GM19324 (cell line): ENCODE results near the gene TSC22D4.

Source experiments
- ATAC-seq: cut with Tn5 transposase; IDR thresholded peaks from one replicate; pipeline ENCODE4 v1.9.1; 2021; ENCODE audit warnings: mild to moderate bottlenecking, moderate library complexity; ENCODE audit not compliant: unreplicated experiment, low FRiP score

The TSC22D4 gene

GRCh38 chr7:100430493-100431285, 48.3 kb downstream of the TSC22D4 start:
- no peak for ATAC-seq

- ATAC-seq, result peak; percentile 43
These were observed 49.1 kb downstream of the TSC22D4 start, which contains the start of gene MEPCE for GRCh38 chr7:100429637-100430492. Gene MEPCE (plus strand): TSS chr7:100429831. CDS start chr7:100430019, 188 bp downstream.

GRCh38 chr7:100428967-100429636, 49.9 kb downstream of the TSC22D4 start:
- ATAC-seq, result peak; percentile 64

- peak; percentile 50 for ATAC-seq
These were observed 50.6 kb downstream of the TSC22D4 start, which contains the start of gene ZCWPW1 for GRCh38 chr7:100428199-100428966. Gene ZCWPW1 (minus strand): TSS chr7:100428703. CDS start chr7:100420649, 8,054 bp downstream.

- ATAC-seq, result no peak
These were observed 51.2 kb downstream of the TSC22D4 start for GRCh38 chr7:100427762-100428198.

- no peak for ATAC-seq
These were observed 52.5 kb downstream of the TSC22D4 start for GRCh38 chr7:100426516-100426915.

- no peak for ATAC-seq
These were observed 53.7 kb downstream of the TSC22D4 start for GRCh38 chr7:100425347-100425746.

GRCh38 chr7:100423315-100423714, 55.7 kb downstream of the TSC22D4 start:
- no peak for ATAC-seq

GRCh38 chr7:100419660-100420226, 59.3 kb downstream of the TSC22D4 start:
- ATAC-seq, result no peak

GRCh38 chr7:100418930-100419659, 59.9 kb downstream of the TSC22D4 start:
- no peak for ATAC-seq
